ENCODE data around the gene TMEM144.

DNA sequence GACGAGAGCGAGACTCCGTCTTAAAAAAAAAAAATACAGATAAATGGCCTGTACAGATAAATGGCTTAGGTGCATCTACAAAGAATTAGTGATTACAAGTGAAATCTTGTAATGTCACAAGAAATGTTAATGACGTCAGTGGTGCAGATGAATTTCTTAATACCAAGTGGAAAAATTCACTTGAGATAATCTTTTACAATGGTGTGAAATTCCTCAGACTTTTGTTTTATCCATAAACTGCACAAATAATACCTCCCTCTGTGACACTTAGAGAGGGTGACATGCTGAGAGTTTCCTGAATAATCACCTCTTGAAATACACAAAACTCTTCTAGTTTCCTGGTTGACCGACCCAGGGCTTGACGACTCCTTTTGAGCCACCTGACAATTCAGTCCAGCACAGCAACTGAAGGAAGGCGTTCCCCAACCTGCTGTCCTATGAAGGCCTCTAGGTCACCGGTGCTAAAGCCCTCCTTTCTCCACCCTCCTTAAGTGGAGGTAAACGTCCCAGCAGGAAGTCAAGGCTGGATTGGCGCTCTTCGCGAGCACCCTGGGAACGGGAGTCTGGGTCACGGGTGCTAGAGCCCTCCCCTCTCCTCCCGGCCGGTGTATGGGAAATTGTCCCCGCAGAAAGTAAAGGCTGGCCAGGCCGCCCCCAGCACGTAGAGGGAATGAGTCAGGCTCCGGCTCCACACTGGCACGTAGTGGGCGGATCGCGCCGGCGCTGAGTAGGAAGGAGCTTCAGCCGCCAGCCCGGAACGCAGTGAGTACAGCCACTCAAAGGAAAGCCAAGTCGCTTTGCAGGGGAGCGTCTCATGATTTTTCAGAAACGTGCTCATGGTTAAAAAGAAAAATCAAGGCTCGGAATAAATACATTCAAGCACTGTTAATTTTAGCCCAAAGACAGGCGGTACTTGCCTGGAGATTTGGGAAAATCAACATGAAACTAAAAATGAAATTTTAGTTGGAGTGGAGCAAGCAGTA, at the start of gene TMEM144:
- TF ChIP-seq POLR2AphosphoS5 (IDR thresholded peaks at IDR 0.05; ENCODE audit: low read depth, low read length) (no peak), POLR2A (IDR thresholded peaks at IDR 0.05; ENCODE audit: low read depth, low read length) (no peak)
